Ectodermal cell (in vitro differentiated cells): ENCODE results near the gene SYNDIG1.

Experiments used
- H3K27ac ChIP-seq: 2 replicates; pipeline ENCODE4 v1.7.0; 2013; ENCODE audit warnings: mild to moderate bottlenecking, low read depth, low read length; ENCODE audit not compliant: insufficient read depth, poor library complexity, severe bottlenecking
- H3K27me3 ChIP-seq: 2 replicates; pipeline ENCODE4 v1.7.0; 2013; ENCODE audit warnings: mild to moderate bottlenecking, low read length; ENCODE audit not compliant: insufficient read depth, control insufficient read depth, poor library complexity, severe bottlenecking
- H3K36me3 ChIP-seq: one replicate; pipeline ENCODE4 v1.7.0; 2013; ENCODE audit warnings: low read length; ENCODE audit not compliant: control insufficient read depth, insufficient read depth
- H3K4me1 ChIP-seq: one replicate; pipeline ENCODE4 v1.7.0; 2013; ENCODE audit warnings: low read length; ENCODE audit not compliant: control insufficient read depth, insufficient read depth
- H3K4me3 ChIP-seq: 2 replicates; pipeline ENCODE4 v1.7.0; 2013; ENCODE audit warnings: low read depth, low read length, control low read depth; ENCODE audit not compliant: insufficient read depth
- H3K9me3 ChIP-seq: 2 replicates; pipeline ENCODE4 v1.7.0; 2013; ENCODE audit warnings: mild to moderate bottlenecking, low read length, moderate library complexity; ENCODE audit not compliant: control insufficient read depth
- WGBS, 2 experiments: methylation state at CpG; one replicate each; pipeline ENCODE4 v1.1.7; 2013; ENCODE audit warnings: missing lambda C conversion rate in 2 of 2; 5-methylcytosine and 5-hydroxymethylcytosine counted together

The SYNDIG1 gene

GRCh38 chr20:24607402-24607801, 138.0 kb downstream of the SYNDIG1 start:
- Histone ChIP-seq H3K4me3 (no peak overlapping the region), H3K9me3 (no peaks in the 10 kb centered on the region), H3K36me3 (no peaks in the 10 kb centered on the region), H3K27me3 (no peaks in the 10 kb centered on the region), H3K4me1 (peaks cover 4% of the 10 kb centered on the region), H3K27ac (no peak overlapping the region)
- 95 to 96% methylated on average over 12 of the region's 12 CpGs for WGBS, 2 experiments

GRCh38 chr20:24608926-24609667, 139.7 kb downstream of the SYNDIG1 start:
- Histone ChIP-seq H3K27ac (no peak overlapping the region), H3K4me1 (peaks cover 4% of the 10 kb centered on the region), H3K27me3 (no peaks in the 10 kb centered on the region), H3K4me3 (no peak overlapping the region), H3K9me3 (no peaks in the 10 kb centered on the region), H3K36me3 (no peaks in the 10 kb centered on the region)
- WGBS, 2 experiments: 92 to 96% methylated on average over 8 to 9 of the region's 9 CpGs

GRCh38 chr20:24609757-24610156, 140.3 kb downstream of the SYNDIG1 start:
- H3K36me3 ChIP-seq: no peaks in the 10 kb centered on the region
- H3K27me3 ChIP-seq: no peaks in the 10 kb centered on the region
- H3K4me1 ChIP-seq: peaks cover 4% of the 10 kb centered on the region
- 62 to 66% methylated on average over 2 of the region's 2 CpGs for WGBS, 2 experiments
- no peak overlapping the region for H3K4me3 ChIP-seq
- H3K9me3 ChIP-seq: no peaks in the 10 kb centered on the region
- no peak overlapping the region for H3K27ac ChIP-seq

GRCh38 chr20:24610341-24611115, 141.1 kb downstream of the SYNDIG1 start:
- Histone ChIP-seq H3K27me3 (no peaks in the 10 kb centered on the region), H3K4me1 (peaks cover 4% of the 10 kb centered on the region), H3K27ac (no peak overlapping the region), H3K9me3 (no peaks in the 10 kb centered on the region), H3K36me3 (no peaks in the 10 kb centered on the region), H3K4me3 (no peak overlapping the region)
- 78% methylated on average over 16 of the region's 16 CpGs for WGBS, 2 experiments

GRCh38 chr20:24611360-24612140, 142.1 kb downstream of the SYNDIG1 start:
- H3K36me3 ChIP-seq: no peaks in the 10 kb centered on the region
- H3K4me3 ChIP-seq: no peak overlapping the region
- H3K4me1 ChIP-seq: peaks cover 4% of the 10 kb centered on the region
- no peaks in the 10 kb centered on the region for H3K27me3 ChIP-seq
- no peak overlapping the region for H3K27ac ChIP-seq
- no peaks in the 10 kb centered on the region for H3K9me3 ChIP-seq
- WGBS, 2 experiments: 93 to 96% methylated on average over 5 of the region's 5 CpGs

- no peaks in the 10 kb centered on the region for H3K36me3 ChIP-seq
- peaks cover 4% of the 10 kb centered on the region for H3K4me1 ChIP-seq
- H3K4me3 ChIP-seq: no peak overlapping the region
- no peak overlapping the region for H3K27ac ChIP-seq
- WGBS, 2 experiments: 92 to 95% methylated on average over 16 of the region's 16 CpGs
- H3K27me3 ChIP-seq: no peaks in the 10 kb centered on the region
- H3K9me3 ChIP-seq: no peaks in the 10 kb centered on the region
Measured at GRCh38 chr20:24612799-24613775, 143.7 kb downstream of the SYNDIG1 start.

- H3K4me3 ChIP-seq: no peak overlapping the region
- H3K4me1 ChIP-seq: peaks cover 4% of the 10 kb centered on the region
- H3K36me3 ChIP-seq: no peaks in the 10 kb centered on the region
- H3K27ac ChIP-seq: no peak overlapping the region
- 89 to 100% methylated on average over 1 of the region's 1 CpG for WGBS, 2 experiments
- H3K9me3 ChIP-seq: no peaks in the 10 kb centered on the region
- no peaks in the 10 kb centered on the region for H3K27me3 ChIP-seq
Measured at GRCh38 chr20:24614341-24614740, 144.9 kb downstream of the SYNDIG1 start.

- no peaks in the 10 kb centered on the region for H3K4me1 ChIP-seq
- no peaks in the 10 kb centered on the region for H3K9me3 ChIP-seq
- WGBS, 2 experiments: 88 to 89% methylated on average over 8 of the region's 8 CpGs
- no peak overlapping the region for H3K27ac ChIP-seq
- H3K27me3 ChIP-seq: no peaks in the 10 kb centered on the region
- no peak overlapping the region for H3K4me3 ChIP-seq
- H3K36me3 ChIP-seq: no peaks in the 10 kb centered on the region
Measured at GRCh38 chr20:24615353-24615752, 145.9 kb downstream of the SYNDIG1 start.

- H3K4me3 ChIP-seq: no peak overlapping the region
- no peaks in the 10 kb centered on the region for H3K4me1 ChIP-seq
- no peak overlapping the region for H3K27ac ChIP-seq
- H3K36me3 ChIP-seq: no peaks in the 10 kb centered on the region
- H3K27me3 ChIP-seq: no peaks in the 10 kb centered on the region
- no peaks in the 10 kb centered on the region for H3K9me3 ChIP-seq
- 91 to 93% methylated on average over 19 of the region's 19 CpGs for WGBS, 2 experiments
Measured at GRCh38 chr20:24616258-24617079, 147.0 kb downstream of the SYNDIG1 start.
